CD4-positive, alpha-beta T cell (primary cell): ENCODE measurements around the gene CXXC5. TPM values are rescaled to one million over a fixed set of nuclear protein-coding genes. Genes with fewer than 3 reads are reported as not detected.

Experiments used
- ATAC-seq: fragments of 200-7000 bp; cut with Tn5 transposase; one replicate; pipeline ENCODE4 v1.10.0; 2022; ENCODE audit warnings: mild to moderate bottlenecking; ENCODE audit not compliant: poor library complexity
- CTCF ChIA-PET: fragments of 350-600 bp; sonication (Branson Sonifier 250); formaldehyde crosslinking; loops from one replicate; lab custom pipeline; 2021; ENCODE audit warnings: antibody characterized with exemption, inconsistent platforms; lab: Charles Lee
- POLR2A ChIA-PET: fragments of 350-600 bp; sonication (Branson Sonifier 250); formaldehyde crosslinking; loops from one replicate; lab custom pipeline; 2021; ENCODE audit warnings: antibody characterized with exemption, inconsistent platforms; lab: Charles Lee
- DNase-seq, 14 experiments: peaks; one replicate each; pipeline ENCODE4 v3.0.0-alpha.2; 2013 to 2020; ENCODE audit warnings: mixed read lengths in 2 of 14
- H3K27ac ChIP-seq, 2 donors: one replicate each; pipeline versions ENCODE4 v1.5.1 to v1.7.0; 2013; ENCODE audit warnings: low read length in 2 of 2, low read depth in 1 of 2, mild to moderate bottlenecking in 1 of 2
- H3K27me3 ChIP-seq, 2 experiments: 1 replicate in 1 of 2; 2 replicates in 1 of 2; pipeline versions ENCODE4 v1.6.1 to v1.7.0; 2013; ENCODE audit warnings: low read length in 2 of 2, control low read depth in 1 of 2, mild to moderate bottlenecking in 1 of 2, moderate library complexity in 1 of 2; ENCODE audit not compliant: insufficient read depth in 2 of 2, control insufficient read depth in 1 of 2
- H3K36me3 ChIP-seq: one replicate; pipeline ENCODE4 v1.6.1; 2013; ENCODE audit warnings: low read length, control low read depth; ENCODE audit not compliant: insufficient read depth
- H3K4me1 ChIP-seq: one replicate; pipeline ENCODE4 v1.6.1; 2013; ENCODE audit warnings: low read length, control low read depth; ENCODE audit not compliant: insufficient read depth
- H3K4me3 ChIP-seq: one replicate; pipeline ENCODE4 v1.5.1; 2013; ENCODE audit warnings: mild to moderate bottlenecking, low read length, moderate library complexity
- H3K9me3 ChIP-seq, 2 experiments: 1 replicate in 1 of 2; 2 replicates in 1 of 2; pipeline versions ENCODE4 v1.6.1 to v1.7.0; 2013; ENCODE audit warnings: low read length in 2 of 2, mild to moderate bottlenecking in 2 of 2, control low read depth in 1 of 2, moderate library complexity in 1 of 2; ENCODE audit not compliant: control insufficient read depth in 1 of 2, insufficient read depth in 1 of 2
- H3K27ac Mint-ChIP-seq: one replicate; pipeline ENCODE4 v1.8.0; 2020; ENCODE audit warnings: mixed read lengths
- H3K27me3 Mint-ChIP-seq: one replicate; pipeline ENCODE4 v1.8.0; 2021; ENCODE audit warnings: mixed read lengths
- H3K36me3 Mint-ChIP-seq: one replicate; pipeline ENCODE4 v1.8.0; 2021; ENCODE audit warnings: low read depth, mixed read lengths
- H3K4me1 Mint-ChIP-seq: one replicate; pipeline ENCODE4 v1.8.0; 2021; ENCODE audit warnings: low read depth, mixed read lengths
- H3K4me3 Mint-ChIP-seq: one replicate; pipeline ENCODE4 v1.8.0; 2020; ENCODE audit warnings: mild to moderate bottlenecking, mixed read lengths
- H3K9me3 Mint-ChIP-seq: one replicate; pipeline ENCODE4 v1.8.0; 2020; ENCODE audit warnings: mixed read lengths
- CTCF ChIP-seq: fragments of 200-600 bp; IDR thresholded peaks from one replicate; pipeline ENCODE4 v1.8.0; 2022; ENCODE audit warnings: antibody characterized with exemption, mild to moderate bottlenecking
- intact Hi-C, 2 experiments: fragments of 100-400 bp; cut with DNase I in 1 of 2; cut with micrococcal nuclease in 1 of 2; formaldehyde crosslinking; loops; one replicate each; pipeline versions ENCODE4 v1.15.1 to v1.9.0; 2023 to 2025; cut with DNase I, micrococcal nuclease
- total RNA-seq, 174 experiments: library from RNA in 2 of 174; stranded (reverse) in 2 of 174; gene quantifications; one replicate each; pipeline ENCODE4 v1.2.3 and lab custom pipeline; 2021 to 2026

Gene CXXC5
- total RNA-seq, 2 experiments from 2014 or later: 1.9 to 2.7 TPM

- H3K27ac Mint-ChIP-seq: no peak overlapping the region
- H3K4me3 Mint-ChIP-seq: no peak overlapping the region
- ChIA-PET CTCF (interaction anchor here (1.5 kb wide), 1 partner anchor 65 kb away, joined by 5 read pairs; no protein-coding TSS in a partner anchor), POLR2A (interaction anchor here (1.2 to 1.5 kb wide), 2 partner anchors 9 to 11 kb away, joined by 4 to 7 read pairs; no protein-coding TSS in a partner anchor)
- H3K4me1 ChIP-seq: peaks cover 26% of the 10 kb centered on the region
- no peak for ATAC-seq
- intact Hi-C loops: no loop called here
- H3K4me3 ChIP-seq: no peak overlapping the region
- no peak overlapping the region for H3K27ac ChIP-seq
- no peak for TF ChIP-seq CTCF
- H3K36me3 ChIP-seq: no peaks in the 10 kb centered on the region
- no peaks in the 10 kb centered on the region for H3K36me3 Mint-ChIP-seq
- peaks cover 0 to 8% of the 10 kb centered on the region in 2 experiments for H3K9me3 ChIP-seq
- no peak for DNase-seq
- H3K4me1 Mint-ChIP-seq: peaks cover 44% of the 10 kb centered on the region
- H3K27me3 Mint-ChIP-seq: peaks cover 50% of the 10 kb centered on the region
- peaks cover 21 to 26% of the 10 kb centered on the region in 2 experiments for H3K27me3 ChIP-seq
- H3K9me3 Mint-ChIP-seq: no peaks in the 10 kb centered on the region
Observed at GRCh38 chr5:139700711-139701055, 52.5 kb downstream of the CXXC5 start.

GRCh38 chr5:139701056-139701741 lies 53.0 kb downstream of the CXXC5 start:
- peak in 1 of 14 experiments; percentile 20 for DNase-seq
- no peaks in the 10 kb centered on the region for H3K36me3 Mint-ChIP-seq
- intact Hi-C loops: no loop called here
- no peaks in the 10 kb centered on the region for H3K9me3 Mint-ChIP-seq
- H3K36me3 ChIP-seq: no peaks in the 10 kb centered on the region
- no peak overlapping the region for H3K27ac Mint-ChIP-seq
- peaks cover 45% of the 10 kb centered on the region for H3K27me3 Mint-ChIP-seq
- TF ChIP-seq CTCF: no peak
- CTCF ChIA-PET: interaction anchor here (1.5 kb wide), 1 partner anchor 64 kb away, joined by 5 read pairs; no protein-coding TSS in a partner anchor
- peaks cover 21 to 24% of the 10 kb centered on the region in 2 experiments for H3K27me3 ChIP-seq
- peaks cover 26% of the 10 kb centered on the region for H3K4me1 ChIP-seq
- peaks cover 0 to 8% of the 10 kb centered on the region in 2 experiments for H3K9me3 ChIP-seq
- peaks cover 44% of the 10 kb centered on the region for H3K4me1 Mint-ChIP-seq
- ATAC-seq: no peak
- no peak overlapping the region for H3K4me3 ChIP-seq
- H3K4me3 Mint-ChIP-seq: no peak overlapping the region
- H3K27ac ChIP-seq: no peak overlapping the region
- POLR2A ChIA-PET: interaction anchor here (1.2 to 1.5 kb wide), 2 partner anchors 9 to 10 kb away, joined by 4 to 7 read pairs; no protein-coding TSS in a partner anchor

GRCh38 chr5:139702548-139702947 lies 54.4 kb downstream of the CXXC5 start:
- no peak overlapping the region for H3K4me3 Mint-ChIP-seq
- H3K27me3 Mint-ChIP-seq: peaks cover 39% of the 10 kb centered on the region
- Histone ChIP-seq H3K27ac (no peak overlapping the region), H3K36me3 (no peaks in the 10 kb centered on the region), H3K4me1 (peaks cover 17% of the 10 kb centered on the region), H3K27me3 (peaks cover 15 to 17% of the 10 kb centered on the region in 2 experiments), H3K9me3 (peaks cover 0 to 6% of the 10 kb centered on the region in 2 experiments), H3K4me3 (no peak overlapping the region)
- DNase-seq: no peak
- CTCF ChIA-PET: no interaction called here
- no peaks in the 10 kb centered on the region for H3K36me3 Mint-ChIP-seq
- peaks cover 38% of the 10 kb centered on the region for H3K4me1 Mint-ChIP-seq
- intact Hi-C loops: no loop called here
- TF ChIP-seq CTCF: no peak
- no peak overlapping the region for H3K27ac Mint-ChIP-seq
- H3K9me3 Mint-ChIP-seq: no peaks in the 10 kb centered on the region
- POLR2A ChIA-PET: no interaction called here
- no peak for ATAC-seq
